GM19468 (cell line): Measurements from ENCODE around the gene FRAS1.
"Not testable (repeated sequence)": the region's sequence is repeated elsewhere in the genome, so short reads cannot be mapped to it uniquely, and the experiment has no call there.

Source experiments
- ATAC-seq: cut with Tn5 transposase; IDR thresholded peaks from one replicate; pipeline ENCODE4 v1.9.1; 2021; ENCODE audit warnings: mild to moderate bottlenecking, moderate library complexity, moderate number of reproducible peaks; ENCODE audit not compliant: unreplicated experiment; ENCODE audit errors: extremely low read depth

The FRAS1 gene

DNA sequence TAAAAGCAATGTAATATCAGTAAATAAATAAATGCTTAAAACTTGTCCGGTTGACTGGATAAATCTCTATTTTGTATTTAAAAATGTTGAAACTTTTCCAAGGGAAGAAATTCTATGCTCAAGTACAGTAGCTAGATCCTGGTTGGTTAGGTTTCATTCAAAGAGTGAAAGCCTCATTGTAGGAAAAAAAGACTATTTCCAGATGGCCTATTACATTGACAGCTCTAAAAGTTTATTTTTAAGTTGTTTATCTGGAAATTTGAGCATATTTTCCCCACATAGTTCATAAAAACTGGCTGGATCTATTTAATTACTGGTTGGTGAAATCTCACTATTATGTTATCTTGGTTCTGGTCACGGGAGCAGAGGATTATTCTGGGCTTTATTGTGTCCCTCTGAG, 38.0 kb downstream of the FRAS1 start:
- ATAC-seq = no peak

DNA sequence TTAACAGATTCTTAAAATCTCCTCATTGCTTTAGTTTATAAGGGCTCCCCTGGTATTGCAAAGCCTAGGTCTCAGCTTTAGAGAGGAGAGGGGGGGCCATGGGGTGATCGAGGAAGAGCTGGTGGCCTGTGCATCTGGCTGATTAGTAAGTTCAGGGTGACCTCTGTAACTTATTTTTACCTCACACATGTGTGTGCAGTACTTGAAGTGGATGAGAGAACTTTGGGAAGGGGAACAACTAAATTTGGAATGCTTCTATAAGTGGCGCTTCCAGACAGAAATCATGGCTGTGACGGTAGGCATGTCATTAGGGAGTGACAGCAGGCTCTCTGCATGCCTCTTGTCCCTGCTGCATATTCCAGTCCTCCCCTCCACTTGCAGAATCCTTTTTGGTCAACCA, 41.9 kb downstream of the FRAS1 start:
- no peak for ATAC-seq

DNA sequence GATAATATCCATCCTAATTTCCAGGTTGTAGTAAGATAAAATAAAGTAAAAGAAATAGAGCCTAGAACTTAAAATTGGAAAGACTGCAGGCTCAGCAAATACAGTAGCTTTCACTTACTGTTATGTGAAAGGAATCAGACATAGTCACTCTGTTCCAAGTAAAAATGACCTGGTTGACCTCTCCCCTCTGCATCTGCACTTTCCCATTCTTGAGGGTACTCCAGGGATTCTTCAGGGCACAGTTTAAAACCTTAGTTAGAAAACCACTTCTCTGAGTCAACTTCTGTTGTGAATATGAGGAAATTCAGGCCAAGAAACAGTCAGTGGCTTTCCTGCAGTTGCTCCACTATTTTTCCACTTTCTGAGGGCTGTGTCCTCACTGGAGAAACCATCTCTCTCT, 42.9 kb downstream of the FRAS1 start:
- ATAC-seq = no peak

DNA sequence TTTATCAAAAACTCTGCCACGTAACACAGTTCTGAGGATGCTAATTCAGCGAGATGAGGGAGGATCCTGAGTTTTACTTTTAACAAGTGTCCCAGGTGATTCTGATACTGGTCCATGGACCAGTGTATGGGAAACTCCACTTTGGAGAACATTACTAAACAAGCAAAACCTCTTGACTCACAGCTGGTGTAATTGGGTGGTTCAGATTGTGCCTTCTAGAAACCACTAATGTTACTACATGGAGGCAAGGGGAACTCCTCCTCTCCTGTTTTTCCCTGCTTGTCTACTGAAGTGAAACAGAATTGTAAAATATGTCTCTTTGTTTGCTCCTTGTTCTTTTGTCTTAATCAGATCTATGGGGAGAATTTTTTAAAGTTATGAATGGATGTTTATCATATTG, 62.6 kb downstream of the FRAS1 start:
- ATAC-seq = no peak

DNA sequence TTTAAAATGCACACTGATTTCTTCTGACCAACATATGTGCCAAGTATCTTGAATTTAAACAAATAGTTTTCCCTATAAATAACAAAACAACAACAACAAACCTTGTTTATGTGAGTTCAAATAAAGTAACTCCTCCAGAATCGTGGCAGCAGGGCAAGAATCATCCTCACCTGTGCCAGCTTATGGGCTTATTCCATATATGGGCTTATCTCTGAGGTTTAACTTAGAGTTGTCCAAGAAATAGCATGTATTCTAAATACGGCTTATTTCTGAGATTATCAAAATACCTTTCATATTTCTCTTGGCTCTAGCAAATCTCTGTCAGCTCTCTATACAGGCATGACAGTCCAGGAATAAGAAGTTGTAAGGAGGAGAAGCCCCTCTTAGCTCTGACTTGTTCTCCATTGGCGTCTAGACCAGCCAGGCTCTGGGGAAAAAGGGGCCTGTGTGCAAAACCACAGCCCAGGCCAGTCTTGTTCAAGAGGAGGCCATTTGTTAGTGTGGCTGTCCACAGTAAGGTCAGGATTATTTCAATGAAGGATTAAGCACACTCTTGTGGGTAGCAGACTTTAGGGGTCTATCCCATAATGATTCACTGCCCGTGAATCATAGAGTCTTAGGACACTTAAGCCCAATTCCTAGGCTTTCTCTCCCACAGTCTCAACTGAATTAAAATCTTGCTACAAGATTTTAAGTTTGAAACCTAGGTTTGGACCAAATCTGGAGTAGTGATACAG, 63.2 kb downstream of the FRAS1 start:
- ATAC-seq = no peak

DNA sequence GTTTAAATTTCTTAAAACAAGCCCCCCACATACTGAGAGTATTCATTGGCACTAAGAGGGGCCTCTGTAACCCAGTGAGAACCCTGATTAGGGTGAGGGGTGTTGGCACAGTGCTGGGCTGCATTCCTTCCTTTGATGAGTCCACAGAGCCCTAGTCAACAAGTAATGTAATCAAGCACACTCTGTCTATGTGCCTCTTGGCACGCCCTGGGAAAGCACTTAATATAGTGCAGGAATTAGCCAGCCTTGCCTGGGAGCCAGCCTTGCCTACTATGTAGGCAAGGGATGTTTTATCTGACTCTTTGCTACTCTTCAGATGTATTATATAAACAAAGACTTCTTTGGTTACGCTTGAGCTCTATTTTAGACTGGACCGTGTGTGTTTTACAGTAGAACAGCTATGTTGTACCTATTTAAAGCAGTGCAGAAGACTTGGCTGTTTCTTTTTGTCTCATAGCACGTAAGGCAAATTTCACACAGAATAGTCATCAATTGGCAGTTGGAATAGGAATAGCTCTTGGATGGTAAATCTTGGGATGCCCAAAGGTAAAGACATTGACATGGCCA, 64.3 kb downstream of the FRAS1 start:
- no peak for ATAC-seq

DNA sequence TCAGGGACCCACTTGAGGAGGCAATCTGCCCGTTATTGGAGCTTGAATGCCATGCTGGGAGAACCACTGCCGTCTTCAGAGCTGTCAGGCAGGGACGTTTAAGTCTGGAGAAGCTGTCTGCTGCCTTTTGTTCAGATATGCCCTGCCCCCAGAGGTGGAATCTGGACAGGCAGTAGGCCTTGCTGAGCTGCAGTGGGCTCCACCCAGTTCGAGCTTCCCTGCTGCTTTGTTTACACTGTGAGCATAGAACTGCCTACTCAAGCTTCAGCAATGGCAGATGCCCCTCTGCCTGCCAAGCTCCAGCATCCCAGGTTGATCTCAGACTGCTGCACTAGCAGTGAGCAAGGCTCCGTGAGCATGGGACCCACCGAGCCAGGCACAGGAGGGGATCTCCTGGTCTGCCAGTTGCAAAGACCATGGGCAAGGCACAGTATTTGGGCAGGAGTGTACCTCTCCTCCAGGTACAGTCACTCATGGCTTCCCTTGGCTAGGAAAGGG, 68.8 kb downstream of the FRAS1 start:
- not testable (repeated sequence) for ATAC-seq

DNA sequence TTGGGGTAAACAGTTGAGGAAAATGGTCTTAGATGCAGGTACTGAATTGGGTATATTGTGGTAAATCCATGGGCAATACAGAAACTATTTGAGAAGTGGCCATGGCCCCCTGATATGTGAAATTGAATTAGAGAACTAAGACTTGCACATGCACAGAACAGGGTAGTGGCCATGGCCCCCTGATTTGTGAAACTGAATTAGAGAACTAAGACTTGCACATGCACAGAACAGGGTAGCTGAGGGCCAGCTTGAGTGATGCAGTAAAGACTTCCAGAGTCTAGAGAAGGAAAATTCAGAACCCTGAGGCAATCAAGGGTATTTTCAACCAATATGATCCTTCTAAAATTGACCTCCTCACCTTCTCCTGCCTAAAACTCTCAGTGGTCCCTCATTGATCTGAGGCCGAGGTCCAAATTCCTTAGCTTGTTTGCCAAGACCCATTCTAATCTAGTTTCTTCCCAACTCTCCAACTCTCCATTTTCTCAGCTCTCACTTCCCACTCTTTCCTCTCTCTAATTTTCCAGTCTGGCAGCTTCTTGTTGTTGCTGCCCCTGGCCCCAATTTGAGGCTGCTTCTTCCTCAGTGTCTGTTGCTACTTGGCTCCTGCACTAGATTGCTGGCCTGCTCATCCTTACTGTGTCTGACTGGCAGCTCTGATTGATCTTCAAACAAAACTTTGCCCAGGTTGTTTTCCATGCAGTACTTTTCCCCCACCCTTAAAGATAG, 72.4 kb downstream of the FRAS1 start:
- no peak for ATAC-seq

DNA sequence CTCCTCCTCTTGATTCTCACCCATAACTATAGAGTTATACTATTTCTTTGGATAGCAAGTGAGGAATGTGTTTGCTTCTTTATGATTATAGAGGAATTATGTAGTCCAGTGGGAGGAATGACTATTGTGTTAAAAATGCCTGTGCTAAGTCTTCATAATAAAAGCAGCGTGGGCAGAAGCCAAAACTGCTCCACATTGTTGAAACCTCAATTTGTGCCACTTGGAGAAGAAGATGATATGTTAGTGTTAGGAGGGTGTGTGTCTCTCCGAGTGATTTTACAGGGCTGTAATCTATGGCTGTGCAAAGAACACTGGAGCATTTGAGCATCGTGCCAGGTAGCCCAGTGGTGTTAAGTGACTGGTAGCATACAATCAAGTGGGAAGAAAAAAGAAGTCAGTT, 74.3 kb downstream of the FRAS1 start:
- ATAC-seq = no peak

DNA sequence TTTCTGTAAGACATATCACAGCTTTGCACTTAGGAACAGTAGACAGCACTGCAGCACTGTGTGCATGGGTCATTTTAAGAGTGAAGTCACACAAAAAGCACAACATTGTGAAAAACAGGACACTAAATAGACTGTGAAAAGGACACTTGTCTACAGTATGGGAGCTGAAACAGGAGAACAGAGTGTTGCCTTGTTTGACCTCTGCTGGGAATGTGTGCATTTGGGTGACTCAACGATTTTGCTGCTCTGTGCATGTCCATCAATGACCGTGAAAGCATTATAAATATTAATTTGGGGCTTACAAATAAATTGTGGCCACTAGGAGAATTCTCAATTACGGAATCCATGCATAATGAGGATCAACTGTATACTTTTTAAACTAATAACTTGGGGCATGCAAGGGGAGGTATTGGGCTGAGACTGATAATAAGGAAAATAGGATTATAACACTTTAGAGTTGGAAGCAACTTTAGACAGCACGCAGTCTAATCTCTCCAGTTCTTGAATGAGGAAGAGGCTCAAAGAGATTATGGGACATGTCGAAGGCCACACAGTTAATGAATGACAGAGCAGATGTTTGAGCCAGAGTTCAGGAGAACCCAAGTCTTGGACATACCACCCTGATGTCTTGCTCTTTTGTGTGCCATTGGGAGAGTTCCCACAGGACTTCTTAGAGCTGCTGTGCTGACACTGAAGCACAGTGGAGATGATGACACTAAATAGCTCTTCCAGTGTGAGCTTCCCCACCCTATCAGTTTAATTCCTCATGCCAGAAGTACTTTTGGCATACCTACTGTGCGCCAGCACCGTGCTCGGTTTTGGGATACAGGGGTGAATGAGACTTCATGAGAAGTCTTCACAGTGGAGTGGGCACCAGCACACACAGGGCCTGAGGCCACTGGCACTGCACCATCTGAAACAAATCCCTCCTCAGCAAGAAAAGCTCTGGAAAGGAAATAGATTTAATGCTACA, 79.3 kb downstream of the FRAS1 start:
- ATAC-seq = no peak

DNA sequence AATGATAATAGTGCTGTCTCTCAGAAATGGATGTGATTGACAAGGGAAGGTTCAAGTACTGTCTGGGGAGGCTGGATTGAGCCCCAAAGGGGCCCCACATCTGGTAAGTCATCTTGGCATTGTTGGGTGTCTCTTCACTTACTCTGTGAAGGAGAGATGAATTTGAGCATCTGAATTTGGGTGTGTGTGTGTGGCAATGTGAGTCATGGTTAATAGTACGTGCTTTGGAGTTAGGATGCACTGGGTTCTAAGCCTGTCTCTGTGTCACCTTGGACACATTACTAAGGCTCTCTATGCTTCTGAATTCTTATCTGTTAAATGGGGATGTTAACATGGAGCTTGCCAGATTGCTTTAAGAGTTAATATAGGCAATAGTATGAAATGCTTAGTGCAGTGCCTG, 80.4 kb downstream of the FRAS1 start:
- ATAC-seq = no peak

DNA sequence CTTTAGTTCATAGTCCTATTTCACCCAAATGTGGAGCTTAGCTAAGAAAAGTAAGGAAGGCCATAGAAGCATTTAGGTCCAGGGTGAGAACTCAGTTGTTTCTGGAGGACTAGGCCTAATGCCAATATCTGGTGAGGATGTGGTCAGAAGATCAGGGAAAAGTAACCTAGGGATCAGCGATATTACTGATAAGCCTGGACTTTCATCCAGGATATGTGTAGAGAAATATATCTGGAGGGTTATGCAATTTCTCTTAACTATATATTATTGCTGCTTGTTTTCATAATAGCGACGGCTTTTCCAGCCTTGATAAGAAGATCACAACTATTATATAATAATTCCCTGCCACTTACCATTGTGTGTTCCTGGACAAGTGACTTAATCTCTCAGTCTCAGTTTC, 81.1 kb downstream of the FRAS1 start:
- ATAC-seq = no peak

DNA sequence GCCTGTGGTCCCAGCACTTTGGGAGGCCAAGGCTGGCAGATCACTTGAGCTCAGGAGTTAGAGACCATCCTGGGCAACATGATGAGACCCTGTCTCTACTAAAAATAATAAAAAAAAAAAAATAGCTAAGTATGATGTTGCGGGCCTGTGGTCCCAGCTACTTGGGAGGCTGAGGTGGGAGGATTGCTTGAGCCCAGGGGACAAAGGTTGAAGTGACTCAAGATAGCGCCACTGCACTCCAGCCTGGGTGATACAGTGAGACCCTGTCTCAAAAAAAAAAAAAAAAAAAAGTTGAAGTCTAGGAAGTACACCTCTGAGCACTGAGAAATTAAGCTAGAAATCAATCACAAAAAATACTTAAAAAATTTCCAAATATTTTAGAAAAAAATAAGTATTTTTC, 86.5 kb downstream of the FRAS1 start:
- no peak for ATAC-seq

DNA sequence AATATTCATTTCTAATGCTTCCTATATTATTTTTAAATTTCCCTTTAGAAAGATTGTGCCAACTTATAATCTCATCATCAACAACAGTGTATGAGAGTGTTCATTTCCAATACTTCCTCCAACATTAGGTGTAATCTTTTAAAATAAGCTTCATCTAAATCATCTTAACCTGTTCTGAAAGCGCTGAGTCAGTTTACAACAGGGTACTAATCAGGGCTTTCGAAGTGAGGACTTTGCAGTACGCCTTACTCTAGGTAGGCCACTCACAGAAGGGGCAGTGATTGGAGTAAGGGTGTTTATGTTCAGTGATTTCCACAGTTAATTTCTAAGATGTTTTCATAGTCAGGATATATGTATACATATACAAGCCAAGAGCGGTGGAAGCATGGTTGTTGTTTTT, 87.9 kb downstream of the FRAS1 start:
- ATAC-seq = no peak

DNA sequence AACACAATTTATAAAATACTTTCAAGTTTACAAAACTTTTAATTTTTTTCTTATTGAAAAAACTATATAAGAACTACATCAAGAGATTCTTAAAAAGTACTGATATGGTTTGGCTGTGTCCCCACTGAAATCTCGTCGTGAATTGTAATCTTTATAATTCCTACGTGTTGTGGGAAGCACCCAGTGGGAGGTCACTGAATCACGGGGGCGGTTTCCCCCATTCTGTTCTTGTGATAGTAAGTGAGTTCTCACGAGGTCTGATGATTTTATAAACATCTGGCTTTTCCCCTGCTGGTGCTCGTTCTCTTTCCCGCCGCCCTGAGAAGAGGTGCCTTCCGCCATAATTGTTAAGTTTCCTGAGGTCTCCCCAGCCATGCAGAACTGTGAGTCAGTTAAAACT, 88.5 kb downstream of the FRAS1 start:
- ATAC-seq = no peak

DNA sequence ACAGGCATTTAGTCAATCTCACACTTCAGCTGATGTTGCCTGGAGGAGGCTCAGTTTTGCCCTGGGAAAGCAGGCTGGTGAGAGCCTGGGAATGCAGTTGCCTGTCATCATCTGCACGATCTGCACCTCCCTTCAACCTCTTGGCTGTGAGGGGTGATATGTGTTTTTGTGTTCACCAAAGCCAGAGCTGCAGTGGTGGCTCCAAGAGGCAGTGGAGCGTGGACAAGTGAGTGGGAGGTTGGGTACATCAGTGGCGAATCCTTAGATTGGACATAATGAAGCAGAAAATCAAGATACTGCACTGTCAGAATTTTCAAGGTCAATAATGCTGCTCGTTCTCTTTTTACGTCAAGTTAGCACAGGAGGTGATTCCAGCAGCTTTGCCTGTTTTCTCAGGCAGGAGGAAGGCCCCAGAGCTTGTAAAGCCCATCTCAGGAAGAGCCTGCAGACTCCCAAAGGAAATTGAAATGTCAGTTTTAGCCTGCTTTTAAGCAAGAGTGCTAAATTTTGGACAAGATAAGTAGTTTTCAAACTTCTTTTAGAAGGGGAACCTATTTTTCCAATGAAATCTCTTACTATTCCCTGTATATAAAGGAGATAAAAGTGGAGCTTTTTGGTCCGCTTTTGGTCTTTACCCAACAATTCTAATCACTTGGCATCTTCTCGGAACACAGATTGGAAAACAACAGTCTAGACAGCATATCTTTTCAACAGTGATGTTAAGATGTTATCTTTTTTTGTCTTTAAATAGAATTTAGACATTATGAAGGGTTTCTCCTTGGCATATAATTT, 92.8 kb downstream of the FRAS1 start:
- ATAC-seq = no peak

DNA sequence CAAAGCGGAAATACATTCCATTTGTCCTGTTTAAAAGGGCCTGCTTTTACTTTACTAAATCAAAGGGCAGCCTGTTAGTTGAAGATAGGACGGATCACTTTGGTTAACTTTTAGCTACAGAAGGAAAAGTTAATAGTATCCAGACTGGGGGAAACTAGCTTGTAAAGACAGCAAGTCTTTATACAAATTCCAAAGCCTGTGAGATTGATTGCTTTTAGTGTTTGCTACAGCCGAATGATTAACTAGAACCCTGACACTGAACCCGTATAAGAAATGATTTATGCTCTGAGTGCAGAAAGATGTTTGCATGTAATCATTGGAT, 93.4 kb downstream of the FRAS1 start:
- ATAC-seq = no peak

DNA sequence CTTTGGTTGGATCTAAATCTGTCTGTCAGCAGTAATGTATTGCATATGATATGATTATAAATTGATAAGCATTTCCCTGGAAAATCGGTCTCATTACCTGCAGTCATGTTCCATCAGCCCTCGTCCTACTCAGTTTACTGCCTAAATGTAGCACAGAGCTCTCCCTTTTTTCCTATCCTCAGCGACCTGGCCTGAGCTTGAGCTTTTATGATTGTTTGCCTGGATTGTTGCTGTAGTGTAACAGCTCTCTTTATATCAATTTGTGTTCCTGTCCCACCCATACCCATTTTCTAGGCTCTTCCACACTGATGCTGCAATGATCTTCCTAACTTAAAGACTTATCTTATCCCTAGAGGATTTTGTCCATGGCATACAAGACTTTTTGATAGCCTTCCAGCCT, 95.7 kb downstream of the FRAS1 start:
- no peak for ATAC-seq

DNA sequence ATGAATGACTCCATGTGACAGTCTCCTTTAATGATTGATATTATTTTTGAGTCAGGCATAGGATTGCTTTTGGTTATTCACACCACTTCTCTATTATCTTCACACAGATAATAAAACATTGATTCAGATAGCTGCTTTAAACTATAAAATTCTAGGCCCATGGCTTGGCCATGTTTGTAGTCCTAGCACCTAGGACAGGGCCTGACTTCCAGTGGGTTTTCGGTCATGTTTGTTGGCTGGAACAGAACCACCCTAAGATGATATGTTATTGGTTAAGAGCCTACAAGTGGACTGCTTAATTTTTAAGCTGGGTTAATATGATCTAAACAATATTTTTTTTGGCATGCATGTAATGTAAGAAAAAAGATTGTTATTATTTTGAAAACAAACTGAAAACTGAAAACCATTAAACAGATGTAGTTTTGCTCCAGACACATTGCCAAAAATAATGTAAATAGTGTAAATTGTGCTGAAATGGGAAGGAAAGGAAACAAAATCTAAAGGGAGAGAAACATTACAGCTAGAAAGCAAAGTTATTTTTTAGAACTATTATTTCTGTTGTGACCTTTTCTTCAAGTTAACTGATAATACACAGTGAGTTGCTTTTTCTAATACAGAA, 98.0 kb downstream of the FRAS1 start:
- ATAC-seq = no peak
